HK-2 (cell line): ENCODE measurements around the gene FBXW7.
"Not testable (repeated sequence)": the region's sequence is repeated elsewhere in the genome, so short reads cannot be mapped to it uniquely, and the experiment has no call there.

Source experiments
- DNase-seq: peaks from one replicate; pipeline ENCODE4 v3.0.0-alpha.2; 2018; ENCODE audit not compliant: unreplicated experiment

Gene FBXW7

GRCh38 chr4:152544533-152544932, 8.6 kb upstream of the FBXW7 start:
- DNase-seq, result not testable (repeated sequence)

GRCh38 chr4:152540941-152541340, 5.0 kb upstream of the FBXW7 start:
- DNase-seq, result no peak

GRCh38 chr4:152540293-152540674, 4.4 kb upstream of the FBXW7 start:
- no peak for DNase-seq

- DNase-seq, result no peak
Observed at GRCh38 chr4:152539556-152540292, 3.8 kb upstream of the FBXW7 start.

- no peak for DNase-seq
Observed at GRCh38 chr4:152537881-152538280, 2.0 kb upstream of the FBXW7 start.

- no peak for DNase-seq
Observed at GRCh38 chr4:152536545-152537182, 772 bp upstream of the FBXW7 start.

GRCh38 chr4:152535360-152535902, 461 bp downstream of the FBXW7 start:
- peak; percentile 18 for DNase-seq

- DNase-seq, result peak; percentile 49
Observed at GRCh38 chr4:152534541-152535359, 1.1 kb downstream of the FBXW7 start.

GRCh38 chr4:152531479-152531878, 4.4 kb downstream of the FBXW7 start:
- no peak for DNase-seq

GRCh38 chr4:152530600-152530999, 5.3 kb downstream of the FBXW7 start:
- no peak for DNase-seq

GRCh38 chr4:152529880-152530279, 6.0 kb downstream of the FBXW7 start:
- no peak for DNase-seq

GRCh38 chr4:152528060-152528459, 7.8 kb downstream of the FBXW7 start:
- DNase-seq, result no peak

GRCh38 chr4:152525878-152526277, 10.0 kb downstream of the FBXW7 start:
- DNase-seq, result no peak

- DNase-seq, result no peak
Observed at GRCh38 chr4:152524427-152524826, 11.5 kb downstream of the FBXW7 start.

- no peak for DNase-seq
Observed at GRCh38 chr4:152523731-152524130, 12.2 kb downstream of the FBXW7 start.

GRCh38 chr4:152522754-152523153, 13.1 kb downstream of the FBXW7 start:
- DNase-seq, result no peak

GRCh38 chr4:152522245-152522644, 13.6 kb downstream of the FBXW7 start:
- no peak for DNase-seq

- no peak for DNase-seq
Observed at GRCh38 chr4:152516156-152516555, 19.7 kb downstream of the FBXW7 start.

GRCh38 chr4:152515678-152516077, 20.2 kb downstream of the FBXW7 start:
- DNase-seq, result no peak

- DNase-seq, result no peak
Observed at GRCh38 chr4:152514356-152514755, 21.5 kb downstream of the FBXW7 start.

- DNase-seq, result no peak
Observed at GRCh38 chr4:152513078-152513477, 22.8 kb downstream of the FBXW7 start.

- no peak for DNase-seq
Observed at GRCh38 chr4:152512483-152512882, 23.4 kb downstream of the FBXW7 start.
